PC-9 (cell line): ENCODE results near the gene ZSWIM1. TPM values are rescaled to one million over a fixed set of nuclear protein-coding genes. Genes with fewer than 3 reads are reported as not detected.

Experiments
- BruUV-seq: library from RNA; stranded (reverse); fragments of 400-500 nt; replicated peaks from 2 replicates; lab custom pipeline; 2021; lab: Mats Ljungman, UMichigan
- CTCF ChIA-PET: fragments of 300-600 bp; sonication (Branson Sonifier 250); formaldehyde crosslinking; loops from one replicate; lab custom pipeline; 2022; ENCODE audit warnings: antibody characterized with exemption; lab: Charles Lee
- POLR2A ChIA-PET: fragments of 300-600 bp; sonication (Branson Sonifier 250); formaldehyde crosslinking; loops from one replicate; lab custom pipeline; 2022; ENCODE audit warnings: antibody characterized with exemption; ENCODE audit not compliant: unreplicated experiment; lab: Charles Lee
- DNase-seq, 2 experiments: peaks; one replicate each; pipeline versions ENCODE4 v3.0.0 to v3.0.0-alpha.2; 2015 to 2022; ENCODE audit warnings: mixed read lengths in 1 of 2
- H2AFZ ChIP-seq: fragments of 200-600 bp; sonication (generic); 2 replicates; pipeline ENCODE4 v1.8.1; 2017; ENCODE audit warnings: antibody characterized with exemption
- H3F3A ChIP-seq: fragments of 200-600 bp; sonication (generic); 2 replicates; pipeline ENCODE4 v1.8.1; 2017; ENCODE audit warnings: antibody characterized with exemption, mild to moderate bottlenecking, low read depth; ENCODE audit not compliant: insufficient read depth
- H3K27ac ChIP-seq: fragments of 200-600 bp; sonication (generic); 2 replicates; pipeline ENCODE4 v1.6.1; 2016; ENCODE audit warnings: mixed run types
- H3K27me3 ChIP-seq: fragments of 200-600 bp; sonication (generic); 2 replicates; pipeline ENCODE4 v1.6.1; 2016; ENCODE audit warnings: low read depth, mixed run types; ENCODE audit not compliant: insufficient read depth
- H3K36me3 ChIP-seq: fragments of 200-600 bp; sonication (generic); 2 replicates; pipeline ENCODE4 v1.6.1; 2016; ENCODE audit warnings: low read depth, mixed run types
- H3K4me1 ChIP-seq: fragments of 200-600 bp; sonication (generic); replicated peaks from 2 replicates; pipeline ENCODE4 v1.6.1; 2016; ENCODE audit warnings: mixed run types; ENCODE audit not compliant: insufficient read depth
- H3K4me2 ChIP-seq: fragments of 200-600 bp; sonication (generic); 2 replicates; pipeline ENCODE4 v1.6.1; 2017; ENCODE audit warnings: mixed run types
- H3K4me3 ChIP-seq: fragments of 200-600 bp; sonication (generic); 2 replicates; pipeline ENCODE4 v1.6.1; 2016; ENCODE audit warnings: mixed run types
- H3K79me2 ChIP-seq: fragments of 200-600 bp; sonication (generic); 2 replicates; pipeline ENCODE4 v1.6.1; 2017; ENCODE audit warnings: low read depth, mixed run types
- H3K9me2 ChIP-seq: fragments of 200-600 bp; sonication (generic); 2 replicates; pipeline ENCODE4 v1.8.1; 2017; ENCODE audit warnings: mild to moderate bottlenecking; ENCODE audit not compliant: insufficient read depth
- H3K9me3 ChIP-seq: fragments of 200-600 bp; sonication (generic); 2 replicates; pipeline ENCODE4 v1.8.1; 2016; ENCODE audit warnings: low read depth; ENCODE audit not compliant: insufficient read depth
- H4K20me1 ChIP-seq: fragments of 200-600 bp; sonication (generic); 2 replicates; pipeline ENCODE4 v1.8.1; 2017; ENCODE audit not compliant: insufficient read depth
- CTCF ChIP-seq: fragments of 200-600 bp; sonication (generic); conservative IDR thresholded peaks from 2 replicates; pipeline ENCODE4 v1.6.1; 2017; ENCODE audit warnings: mixed run types, antibody characterized with exemption, mild to moderate bottlenecking, moderate library complexity
- EZH2 ChIP-seq: fragments of 200-600 bp; sonication (generic); IDR thresholded peaks from 2 replicates; pipeline ENCODE4 v1.8.0; 2017; ENCODE audit warnings: antibody characterized with exemption, low read depth
- intact Hi-C: fragments of 100-400 bp; cut with micrococcal nuclease; formaldehyde crosslinking; loops from one replicate; pipeline ENCODE4 v1.10.0; 2022; ENCODE audit not compliant: unreplicated experiment
- total RNA-seq: library from RNA; stranded (reverse); gene quantifications from 2 replicates; pipeline ENCODE4 v1.2.3, GENCODE V29; 2021

Gene ZSWIM1
- total RNA-seq, 1 experiment from 2014 or later: 13.2 TPM

GRCh38 chr20:45833030-45833882 lies 47.8 kb upstream of the ZSWIM1 start, which contains the start of gene SNX21:
Gene SNX21 (plus strand): TSS chr20:45833799. CDS start chr20:45833920, 121 bp downstream.
- DNase-seq: peak; percentile 60 to 84
- Histone ChIP-seq H3K4me2 (peak within 1 kb of the TSS; percentile 75), H3K79me2 (no peaks in the 10 kb centered on the region), H3K9me2 (no peaks in the 10 kb centered on the region), H3K27me3 (no peaks in the 10 kb centered on the region), H3K36me3 (no peaks in the 10 kb centered on the region), H2AFZ (peak within 1 kb of the TSS; percentile 77), H3K4me1 (peaks cover 18% of the 10 kb centered on the region), H3K4me3 (peak within 1 kb of the TSS; percentile 62), H4K20me1 (no peaks in the 10 kb centered on the region), H3K9me3 (no peaks in the 10 kb centered on the region), H3F3A (peaks cover 36% of the 10 kb centered on the region), H3K27ac (no peak within 1 kb of the TSS)
- TF ChIP-seq CTCF: no peak
- no peak for TF ChIP-seq EZH2
- BruUV-seq: TSS peak; percentile 55
- POLR2A ChIA-PET: interaction anchor here (0.5 to 0.7 kb wide), 5 partner anchors 20 to 1891 kb away, joined by 3 read pairs; partner anchors contain the start of gene ZSWIM1
- intact Hi-C loops: no loop called here
- CTCF ChIA-PET: interaction anchor here (0.6 kb wide), 1 partner anchor 37 kb away, joined by 3 read pairs; no protein-coding TSS in a partner anchor

- peak; percentile 30 to 71 for DNase-seq
- no peaks in the 10 kb centered on the region for H3K27me3 ChIP-seq
- TF ChIP-seq EZH2 (no peak), CTCF (no peak)
- H3F3A ChIP-seq: peaks cover 36% of the 10 kb centered on the region
- no peaks in the 10 kb centered on the region for H3K9me3 ChIP-seq
- no peaks in the 10 kb centered on the region for H3K36me3 ChIP-seq
- no peak overlapping the region for H3K27ac ChIP-seq
- no peaks in the 10 kb centered on the region for H4K20me1 ChIP-seq
- H3K9me2 ChIP-seq: no peaks in the 10 kb centered on the region
- H3K4me2 ChIP-seq: peak overlapping the region; percentile 75
- no peaks in the 10 kb centered on the region for H3K79me2 ChIP-seq
- no TSS peak for BruUV-seq
- peaks cover 18% of the 10 kb centered on the region for H3K4me1 ChIP-seq
- peak overlapping the region; percentile 77 for H2AFZ ChIP-seq
- H3K4me3 ChIP-seq: peak overlapping the region; percentile 62
- ChIA-PET CTCF (no interaction called here), POLR2A (interaction anchor here (0.6 to 0.7 kb wide), 3 partner anchors 19 to 187 kb away, joined by 3 read pairs; no protein-coding TSS in a partner anchor)
- intact Hi-C loops: no loop called here
These were observed 46.9 kb upstream of the ZSWIM1 start for GRCh38 chr20:45833883-45834796.

- H3F3A ChIP-seq: peaks cover 36% of the 10 kb centered on the region
- H3K27me3 ChIP-seq: no peaks in the 10 kb centered on the region
- H3K36me3 ChIP-seq: no peaks in the 10 kb centered on the region
- TF ChIP-seq EZH2 (no peak), CTCF (no peak)
- DNase-seq: no peak
- H3K4me2 ChIP-seq: peak overlapping the region; percentile 11
- POLR2A ChIA-PET: no interaction called here
- H3K9me2 ChIP-seq: no peaks in the 10 kb centered on the region
- H2AFZ ChIP-seq: no peak overlapping the region
- H4K20me1 ChIP-seq: no peaks in the 10 kb centered on the region
- BruUV-seq: TSS peak; percentile 29
- H3K79me2 ChIP-seq: no peaks in the 10 kb centered on the region
- no peak overlapping the region for H3K27ac ChIP-seq
- H3K4me3 ChIP-seq: no peak overlapping the region; the same call in 1 of the 2 replicates
- CTCF ChIA-PET: no interaction called here
- intact Hi-C loops: no loop called here
- H3K4me1 ChIP-seq: peaks cover 18% of the 10 kb centered on the region
- H3K9me3 ChIP-seq: no peaks in the 10 kb centered on the region
These were observed 46.2 kb upstream of the ZSWIM1 start for GRCh38 chr20:45834797-45835161.
